Globus pallidus (tissue), 1 donor: ENCODE measurements around the gene RAB36.

Source experiments
- DNase-seq: peaks from one replicate; pipeline ENCODE4 v3.0.0-alpha.2; 2015; ENCODE audit warnings: low spot score

RAB36 gene

DNA sequence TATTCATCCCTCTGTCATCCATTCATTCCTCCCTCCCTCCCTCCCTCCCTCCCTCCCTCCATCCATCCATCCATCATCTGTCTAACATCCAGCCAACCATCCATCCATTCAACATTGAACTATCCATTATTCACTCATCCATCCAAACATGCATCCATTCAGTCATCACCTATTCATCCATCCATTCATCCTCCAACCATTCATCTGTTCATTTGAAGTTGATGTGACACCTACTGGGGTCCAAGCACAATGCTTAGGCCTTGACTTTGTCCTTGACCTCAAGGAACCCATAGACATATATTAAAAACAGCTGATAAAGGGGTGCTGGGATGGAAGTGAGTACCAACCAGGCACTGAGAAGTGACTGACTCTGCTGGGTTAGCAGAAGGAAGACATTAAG is 61.6 kb downstream of the RAB36 start:
- no peak for DNase-seq

DNA sequence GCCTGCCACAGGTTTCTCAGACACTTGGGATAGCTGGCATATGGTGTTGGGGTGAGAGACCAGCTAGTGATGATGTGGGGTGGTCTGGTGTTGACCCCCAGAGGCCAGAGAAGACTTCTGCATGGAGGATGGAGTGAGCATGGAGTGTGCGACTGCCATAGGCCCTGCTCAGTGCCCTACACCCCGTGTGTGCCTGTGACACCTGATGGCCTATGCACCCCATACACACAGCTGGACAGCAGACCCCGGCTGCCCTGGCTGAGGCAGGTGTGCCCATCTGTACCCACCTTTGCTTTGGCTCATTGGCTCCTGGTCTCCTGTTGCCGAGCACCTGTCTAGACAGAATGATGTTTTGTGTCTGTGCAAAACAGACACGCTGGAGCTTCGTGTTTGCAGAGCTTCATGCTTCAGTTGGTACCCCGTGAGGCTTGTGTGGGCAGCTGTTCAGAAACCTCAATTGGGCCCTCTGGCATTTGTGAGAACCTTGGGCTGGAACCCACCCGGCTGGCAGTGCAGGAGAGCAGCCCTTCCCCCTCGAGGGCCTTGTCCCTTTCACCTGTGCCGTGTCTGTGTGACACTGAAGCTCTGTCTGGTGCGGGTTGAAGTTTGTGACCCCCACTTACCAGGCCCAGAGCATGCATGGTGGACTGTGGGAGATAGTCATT is 62.6 kb downstream of the RAB36 start:
- DNase-seq = no peak

DNA sequence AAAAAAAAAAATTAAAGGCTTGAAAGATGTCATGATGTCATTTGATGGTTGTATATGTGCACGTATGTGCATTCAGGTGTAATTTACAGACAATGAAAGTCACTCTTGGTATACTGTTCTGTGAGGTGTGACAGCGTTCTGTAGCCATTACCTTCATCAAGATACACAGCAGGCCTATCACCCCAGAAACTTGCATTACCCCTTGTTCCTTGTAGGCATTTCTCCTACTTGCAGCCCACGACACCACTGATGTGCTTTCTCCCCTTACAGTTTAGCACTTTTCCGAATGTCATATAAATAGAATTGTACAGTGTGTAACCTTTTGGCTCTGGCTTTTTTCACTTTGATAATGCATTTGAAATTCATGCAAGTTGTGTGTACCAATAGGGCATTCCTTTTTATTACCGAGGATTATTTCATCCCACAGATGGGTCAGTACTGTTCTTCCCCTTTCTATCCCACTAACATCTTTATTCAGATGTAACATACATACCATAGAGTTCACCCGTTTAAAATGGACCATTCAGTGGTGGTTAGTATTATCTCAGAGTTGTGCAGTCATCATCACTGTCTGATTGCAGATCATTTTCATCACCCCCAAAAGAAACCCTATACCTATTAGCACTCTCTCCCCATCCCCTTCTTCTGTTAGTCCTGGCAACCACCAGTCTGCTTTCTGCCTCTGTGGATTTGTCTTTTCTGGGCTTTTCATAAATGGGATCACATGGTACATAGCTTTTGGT is 65.3 kb downstream of the RAB36 start:
- DNase-seq = no peak

DNA sequence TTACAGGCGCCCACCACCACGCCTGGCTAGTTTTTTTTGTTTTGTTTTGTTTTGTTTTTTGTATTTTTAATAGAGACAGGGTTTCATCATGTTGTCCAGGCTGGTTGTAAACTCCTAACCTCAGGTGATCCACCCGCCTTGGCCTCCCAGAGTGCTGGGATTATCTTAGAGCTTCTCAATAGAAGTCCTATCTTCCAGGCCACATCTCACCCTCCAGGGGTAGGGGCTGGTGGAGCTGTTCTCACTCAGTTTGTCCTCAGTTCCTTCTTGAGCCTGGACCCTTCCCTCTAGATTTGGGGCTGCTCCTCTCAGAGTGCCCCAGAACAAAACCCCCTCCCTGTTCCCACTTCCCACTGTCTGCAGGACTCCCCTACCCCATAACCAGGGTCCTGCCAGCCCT is 66.3 kb downstream of the RAB36 start:
- DNase-seq = no peak

DNA sequence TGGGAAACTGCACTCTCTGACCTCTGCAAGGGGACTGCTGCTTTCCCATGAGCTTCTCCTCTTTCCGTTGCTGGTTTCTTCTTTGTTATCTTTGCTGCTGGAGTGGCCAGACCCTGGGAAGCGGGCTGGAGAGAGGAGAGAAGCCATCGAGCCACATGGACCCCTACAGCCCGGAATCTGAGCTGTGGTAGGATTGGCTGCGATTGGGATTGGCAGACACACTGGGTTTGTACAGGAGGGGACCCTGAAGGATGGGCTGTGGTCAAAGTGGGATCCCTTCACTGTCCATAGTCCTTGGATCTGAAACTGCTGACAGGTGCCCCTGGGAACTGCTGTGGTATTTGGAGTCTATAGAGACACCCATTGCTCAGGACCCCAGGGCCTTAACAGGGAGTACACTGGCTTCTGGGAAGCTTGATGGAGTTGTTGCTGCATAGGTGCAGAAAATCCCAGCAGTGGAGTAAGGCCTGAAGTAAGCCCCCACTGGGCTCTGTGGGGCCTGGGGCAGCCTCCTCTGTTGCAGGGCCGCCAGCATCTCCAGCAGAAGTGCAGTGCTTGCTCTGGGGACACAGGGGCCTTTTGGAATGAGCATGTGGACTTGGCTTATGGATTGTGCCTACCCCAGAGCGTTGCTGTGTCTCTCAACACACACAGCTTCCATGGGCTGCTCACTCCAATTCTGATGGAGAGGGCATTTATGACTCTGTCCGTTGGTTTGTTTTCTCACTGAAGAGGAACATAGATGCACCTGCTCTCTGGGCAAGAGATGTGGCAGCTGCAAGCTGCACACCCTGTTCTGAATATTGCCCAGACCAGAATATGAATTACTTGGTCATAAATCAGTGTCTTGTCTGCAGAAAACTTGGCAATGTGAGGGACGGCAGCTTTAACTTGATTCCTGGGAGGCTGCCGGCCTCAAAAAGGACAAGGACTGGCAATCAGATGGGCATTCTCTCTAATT is 67.1 kb downstream of the RAB36 start:
- DNase-seq = no peak

DNA sequence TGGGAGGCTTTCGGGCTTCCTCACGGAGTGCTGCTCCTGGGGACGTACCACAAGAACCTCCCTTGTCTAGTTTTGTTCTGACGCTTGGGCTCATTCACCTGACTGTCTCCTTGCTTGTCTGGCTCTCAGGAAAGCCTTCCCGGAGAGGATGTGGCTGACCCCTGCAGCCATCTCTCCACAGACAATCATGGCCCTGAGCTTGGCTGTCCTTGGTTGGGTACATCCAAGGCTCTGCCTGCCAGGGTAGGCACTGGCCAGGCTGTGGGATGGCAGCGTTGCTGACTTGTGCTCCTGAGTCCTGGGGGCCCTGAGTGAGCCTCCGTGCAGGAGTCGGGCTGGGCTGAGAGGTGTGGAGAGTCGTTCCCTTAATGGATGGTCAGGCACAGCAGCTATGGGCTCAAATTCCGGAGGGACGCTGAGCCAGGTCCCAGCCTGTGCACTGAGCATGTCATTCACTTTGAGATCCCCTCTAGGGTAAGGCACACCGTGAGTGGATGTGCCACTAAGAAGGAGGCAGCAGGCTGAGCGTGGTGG is 67.8 kb downstream of the RAB36 start:
- DNase-seq = no peak

DNA sequence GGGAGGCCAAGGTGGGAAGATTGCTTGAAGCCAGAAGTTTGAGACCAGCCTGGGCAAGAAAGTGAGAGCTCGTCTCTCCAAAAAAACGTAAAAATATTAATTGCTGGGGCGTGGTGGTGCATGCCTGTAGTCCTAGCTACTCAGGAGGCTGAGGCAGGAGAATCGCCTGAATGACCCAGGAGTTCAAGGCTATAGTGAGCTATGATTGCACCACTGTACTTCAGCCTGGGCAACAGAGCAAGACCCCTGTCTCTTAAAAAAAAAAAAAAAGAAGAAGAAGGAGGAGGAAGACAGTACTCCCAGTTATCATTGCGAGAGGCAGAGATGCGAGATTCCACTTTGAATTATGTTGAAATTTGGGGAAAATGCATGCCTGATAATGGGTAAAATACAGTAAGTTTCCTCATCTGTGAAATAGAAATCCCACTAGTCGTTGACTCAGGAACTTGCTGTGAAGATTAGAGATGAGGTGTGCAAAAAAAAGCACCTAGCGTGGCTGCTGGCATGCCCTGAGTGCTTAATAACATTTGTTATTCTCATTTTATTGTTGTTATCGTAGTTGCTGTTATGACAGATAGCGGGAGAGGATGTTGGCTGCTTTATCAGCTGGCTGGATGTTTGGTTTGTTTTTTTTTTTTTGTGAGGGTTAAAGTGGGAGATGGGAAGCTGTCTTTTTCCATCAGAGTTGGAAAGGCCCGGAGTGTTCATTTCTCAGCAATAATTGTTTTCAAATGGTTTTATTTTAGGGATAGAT is 68.5 kb downstream of the RAB36 start:
- DNase-seq = no peak
